ENCODE data around the gene DENND6A. TPM values are rescaled to one million over a fixed set of nuclear protein-coding genes. Genes with fewer than 3 reads are reported as not detected.

Gene DENND6A
- total and polyA plus RNA-seq, 2 donors (not counting 1 experiment from before 2014, with no cell fraction given): 11.4 to 13.4 TPM

DNA sequence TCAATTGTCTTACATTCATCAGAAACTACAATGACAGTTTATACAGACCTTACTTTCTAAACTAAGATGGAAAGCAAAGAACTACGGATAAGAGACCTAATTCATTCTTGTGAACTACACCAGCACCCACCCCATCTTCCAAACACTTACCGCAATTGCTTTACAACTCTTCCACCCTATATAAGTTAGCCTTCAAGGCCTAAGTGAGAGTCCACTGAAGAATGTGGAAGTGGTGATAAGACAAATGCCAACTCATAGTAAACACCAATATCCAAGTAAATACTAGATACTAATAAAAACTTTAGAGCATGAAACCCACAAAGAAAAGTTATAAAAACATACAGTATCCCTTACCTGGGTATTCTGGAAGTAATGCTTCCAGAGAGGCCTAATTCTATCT, 109.3 kb downstream of the DENND6A start:
- H2AFZ ChIP-seq (ENCODE audit: low read length): no peak overlapping the region
- H4K20me1 ChIP-seq (ENCODE audit: control insufficient read depth, extremely low read depth, insufficient read depth, low read length): peaks cover 16% of the 10 kb centered on the region
- H3K9me3 ChIP-seq (ENCODE audit: control insufficient read depth, insufficient read depth, low read depth, low read length): no peaks in the 10 kb centered on the region
- H3K27ac ChIP-seq (ENCODE audit: insufficient read depth, low read length): no peak overlapping the region
- H3K9ac ChIP-seq (ENCODE audit: insufficient read depth, low read length): no peak overlapping the region
- H3K36me3 ChIP-seq (ENCODE audit: control insufficient read depth, insufficient read depth, low read length): no peaks in the 10 kb centered on the region
- H3K4me1 ChIP-seq (ENCODE audit: control insufficient read depth, extremely low read depth, insufficient read depth, low read length): no peaks in the 10 kb centered on the region
- no peak overlapping the region for H3K4me3 ChIP-seq (replicated peaks in 1 of 4; ENCODE audit: control extremely low read depth in 1 of 4, insufficient read depth in 1 of 4, low read depth in 3 of 4, low read length in 4 of 4)
- H3K4me2 ChIP-seq (ENCODE audit: extremely low read depth, insufficient read depth, low read length): no peak overlapping the region
- H3K27me3 ChIP-seq (ENCODE audit: control insufficient read depth, insufficient read depth, low read length): no peaks in the 10 kb centered on the region
- DNase-seq (ENCODE audit: low read depth in 2 of 2): no peak
- no peak for TF ChIP-seq EZH2 (IDR thresholded peaks at IDR 0.05; ENCODE audit: low read length, missing control alignments)
- TF ChIP-seq, protein P1, sequence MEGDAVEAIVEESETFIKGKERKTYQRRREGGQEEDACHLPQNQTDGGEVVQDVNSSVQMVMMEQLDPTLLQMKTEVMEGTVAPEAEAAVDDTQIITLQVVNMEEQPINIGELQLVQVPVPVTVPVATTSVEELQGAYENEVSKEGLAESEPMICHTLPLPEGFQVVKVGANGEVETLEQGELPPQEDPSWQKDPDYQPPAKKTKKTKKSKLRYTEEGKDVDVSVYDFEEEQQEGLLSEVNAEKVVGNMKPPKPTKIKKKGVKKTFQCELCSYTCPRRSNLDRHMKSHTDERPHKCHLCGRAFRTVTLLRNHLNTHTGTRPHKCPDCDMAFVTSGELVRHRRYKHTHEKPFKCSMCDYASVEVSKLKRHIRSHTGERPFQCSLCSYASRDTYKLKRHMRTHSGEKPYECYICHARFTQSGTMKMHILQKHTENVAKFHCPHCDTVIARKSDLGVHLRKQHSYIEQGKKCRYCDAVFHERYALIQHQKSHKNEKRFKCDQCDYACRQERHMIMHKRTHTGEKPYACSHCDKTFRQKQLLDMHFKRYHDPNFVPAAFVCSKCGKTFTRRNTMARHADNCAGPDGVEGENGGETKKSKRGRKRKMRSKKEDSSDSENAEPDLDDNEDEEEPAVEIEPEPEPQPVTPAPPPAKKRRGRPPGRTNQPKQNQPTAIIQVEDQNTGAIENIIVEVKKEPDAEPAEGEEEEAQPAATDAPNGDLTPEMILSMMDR (conservative IDR thresholded peaks at IDR 0.05 in 1 of 2, IDR thresholded peaks at IDR 0.05 in 1 of 2; ENCODE audit: low read depth in 1 of 2, low read length in 2 of 2): no peak
- H3K79me2 ChIP-seq (ENCODE audit: control insufficient read depth, insufficient read depth, low read length): peaks cover 95% of the 10 kb centered on the region

DNA sequence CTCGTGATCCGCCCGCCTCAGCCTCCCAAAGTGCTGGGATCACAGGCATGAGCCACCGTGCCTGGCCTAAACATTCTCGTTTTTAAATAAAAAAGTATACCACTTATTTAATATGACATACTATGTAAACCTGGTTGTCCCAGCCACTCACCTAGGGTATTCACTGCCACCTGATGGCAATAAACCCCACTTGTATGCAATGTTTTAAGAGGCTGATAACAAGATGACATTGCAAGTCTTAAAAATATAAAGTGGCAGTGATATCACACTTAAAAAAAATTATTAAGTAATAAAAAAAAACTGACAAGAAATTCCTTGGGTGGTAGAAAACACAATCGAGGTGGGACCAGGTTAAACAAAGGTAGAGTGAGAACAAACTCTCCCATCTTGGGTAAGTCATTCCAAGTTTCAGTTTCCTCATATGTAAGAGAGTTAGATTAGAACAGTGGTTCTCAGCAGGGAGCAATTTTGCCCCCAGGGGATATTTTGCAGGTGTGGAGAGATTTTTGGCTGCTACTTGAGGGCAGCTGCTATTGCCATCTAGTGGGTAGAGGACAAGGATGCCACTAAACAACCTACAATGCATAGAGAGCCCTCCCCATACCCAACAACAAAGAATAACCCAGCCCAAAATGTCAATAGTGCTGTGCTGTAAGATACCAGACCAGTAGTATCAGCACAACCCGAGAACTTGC, 110.3 kb downstream of the DENND6A start:
- no peaks in the 10 kb centered on the region for H3K4me1 ChIP-seq (ENCODE audit: control insufficient read depth, extremely low read depth, insufficient read depth, low read length)
- no peaks in the 10 kb centered on the region for H3K9me3 ChIP-seq (ENCODE audit: control insufficient read depth, insufficient read depth, low read depth, low read length)
- no peak overlapping the region for H3K4me3 ChIP-seq (replicated peaks in 1 of 4; ENCODE audit: control extremely low read depth in 1 of 4, insufficient read depth in 1 of 4, low read depth in 3 of 4, low read length in 4 of 4)
- TF ChIP-seq EZH2 (IDR thresholded peaks at IDR 0.05; ENCODE audit: low read length, missing control alignments): no peak
- TF ChIP-seq, protein P1 (conservative IDR thresholded peaks at IDR 0.05 in 1 of 2, IDR thresholded peaks at IDR 0.05 in 1 of 2; ENCODE audit: low read depth in 1 of 2, low read length in 2 of 2): peak in 1 of 2 donors; percentile 11
- H2AFZ ChIP-seq (ENCODE audit: low read length): no peak overlapping the region
- DNase-seq (ENCODE audit: low read depth in 2 of 2): no peak
- H3K4me2 ChIP-seq (ENCODE audit: extremely low read depth, insufficient read depth, low read length): no peak overlapping the region
- no peak overlapping the region for H3K9ac ChIP-seq (ENCODE audit: insufficient read depth, low read length)
- no peaks in the 10 kb centered on the region for H3K36me3 ChIP-seq (ENCODE audit: control insufficient read depth, insufficient read depth, low read length)
- H3K79me2 ChIP-seq (ENCODE audit: control insufficient read depth, insufficient read depth, low read length): peaks cover 94% of the 10 kb centered on the region
- no peak overlapping the region for H3K27ac ChIP-seq (ENCODE audit: insufficient read depth, low read length)
- H3K27me3 ChIP-seq (ENCODE audit: control insufficient read depth, insufficient read depth, low read length): no peaks in the 10 kb centered on the region
- H4K20me1 ChIP-seq (ENCODE audit: control insufficient read depth, extremely low read depth, insufficient read depth, low read length): peaks cover 11% of the 10 kb centered on the region

DNA sequence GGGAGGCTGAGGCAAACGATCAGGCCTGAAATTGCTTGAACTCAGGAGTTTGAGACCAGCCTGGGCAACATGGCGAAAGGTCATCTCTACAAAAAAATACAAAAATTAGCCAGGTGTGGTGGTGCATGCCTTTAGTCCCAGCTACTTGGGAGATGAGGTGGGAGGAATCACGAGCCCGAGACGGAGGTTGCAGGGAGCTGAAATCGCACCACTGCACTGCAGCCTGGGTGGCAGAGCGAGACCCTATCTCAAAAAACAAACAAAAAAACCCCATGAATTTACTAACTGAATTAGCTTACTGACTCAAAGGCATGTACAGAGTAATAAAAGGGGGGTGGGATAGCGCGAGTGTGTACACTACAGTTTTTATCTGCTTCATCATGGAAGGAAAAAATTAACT, 115.1 kb downstream of the DENND6A start:
- no peak overlapping the region for H3K9ac ChIP-seq (ENCODE audit: insufficient read depth, low read length)
- H3K9me3 ChIP-seq (ENCODE audit: control insufficient read depth, insufficient read depth, low read depth, low read length): no peaks in the 10 kb centered on the region
- no peak overlapping the region for H3K27ac ChIP-seq (ENCODE audit: insufficient read depth, low read length)
- H3K4me3 ChIP-seq (replicated peaks in 1 of 4; ENCODE audit: control extremely low read depth in 1 of 4, insufficient read depth in 1 of 4, low read depth in 3 of 4, low read length in 4 of 4): no peak overlapping the region
- peaks cover 69% of the 10 kb centered on the region for H3K79me2 ChIP-seq (ENCODE audit: control insufficient read depth, insufficient read depth, low read length)
- H3K4me2 ChIP-seq (ENCODE audit: extremely low read depth, insufficient read depth, low read length): no peak overlapping the region
- peaks cover 8% of the 10 kb centered on the region for H4K20me1 ChIP-seq (ENCODE audit: control insufficient read depth, extremely low read depth, insufficient read depth, low read length)
- H2AFZ ChIP-seq (ENCODE audit: low read length): no peak overlapping the region
- TF ChIP-seq, protein P1 (conservative IDR thresholded peaks at IDR 0.05 in 1 of 2, IDR thresholded peaks at IDR 0.05 in 1 of 2; ENCODE audit: low read depth in 1 of 2, low read length in 2 of 2): no peak
- no peak for TF ChIP-seq EZH2 (IDR thresholded peaks at IDR 0.05; ENCODE audit: low read length, missing control alignments)
- H3K4me1 ChIP-seq (ENCODE audit: control insufficient read depth, extremely low read depth, insufficient read depth, low read length): no peaks in the 10 kb centered on the region
- peaks cover 13% of the 10 kb centered on the region for H3K36me3 ChIP-seq (ENCODE audit: control insufficient read depth, insufficient read depth, low read length)
- H3K27me3 ChIP-seq (ENCODE audit: control insufficient read depth, insufficient read depth, low read length): no peaks in the 10 kb centered on the region
- no peak for DNase-seq (ENCODE audit: low read depth in 2 of 2)

Measured in fibroblast of lung (primary cell).